K562 (cell line): ENCODE data around the gene ZNF512B. TPM values are rescaled to one million over a fixed set of nuclear protein-coding genes. Genes with fewer than 3 reads are reported as not detected.
A peak's percentile ranks its signal among the peaks of the same experiment; 100 is the strongest.

Source experiments
- ARID2 ChIP-seq: fragments of 450-650 bp; IDR thresholded peaks from 2 replicates; pipeline ENCODE4 v1.6.1; 2017; ENCODE audit warnings: antibody characterized with exemption, mild to moderate bottlenecking
- ATF7 ChIP-seq: fragments of 450-650 bp; IDR thresholded peaks from 2 replicates; pipeline ENCODE4 v1.7.1; 2014; ENCODE audit warnings: mild to moderate bottlenecking, moderate library complexity
- CREB1 ChIP-seq, 2 experiments: sonication (generic) in 1 of 2; formaldehyde crosslinking in 1 of 2; IDR thresholded peaks; 2 replicates each; pipeline versions ENCODE4 v1.6.1 to v1.8.0; 2012 to 2022; ENCODE audit warnings: inconsistent platforms in 1 of 2, mild to moderate bottlenecking in 1 of 2, missing genetic modification reagents in 1 of 2, moderate library complexity in 1 of 2
- GATA2 ChIP-seq: sonication (generic); formaldehyde crosslinking; IDR thresholded peaks from 2 replicates; pipeline ENCODE4 v1.4.0; 2020; ENCODE audit warnings: mild to moderate bottlenecking, missing genetic modification reagents
- GTF2F1 ChIP-seq: IDR thresholded peaks from 2 replicates; pipeline ENCODE4 v1.6.1; 2011; ENCODE audit warnings: low read depth, low read length, improper control_type of control experiment
- KLF1 ChIP-seq: fragments of 450-650 bp; IDR thresholded peaks from 2 replicates; pipeline ENCODE4 v1.6.1; 2016; ENCODE audit warnings: missing genetic modification characterization, missing compliant biosample characterization
- MTA2 ChIP-seq: fragments of 450-650 bp; IDR thresholded peaks from 2 replicates; pipeline ENCODE4 v1.6.1; 2016; ENCODE audit warnings: low read depth
- MXI1 ChIP-seq: IDR thresholded peaks from 2 replicates; pipeline ENCODE4 v1.6.1; 2011; ENCODE audit warnings: low read depth, mild to moderate bottlenecking, improper control_type of control experiment, low read length
- MYC ChIP-seq, 2 experiments: fragments of 250-450 bp in 1 of 2; sonication (Bioruptor Pico) in 1 of 2; IDR thresholded peaks; 2 replicates each; pipeline versions ENCODE4 v1.5.1 to v1.6.1; 2012 to 2021; ENCODE audit warnings: low read depth in 2 of 2, borderline replicate concordance in 1 of 2, improper control_type of control experiment in 1 of 2, low read length in 1 of 2, mild to moderate bottlenecking in 1 of 2, moderate library complexity in 1 of 2
- SNIP1 ChIP-seq: fragments of 450-650 bp; IDR thresholded peaks from 2 replicates; pipeline ENCODE4 v1.7.1; 2017; ENCODE audit warnings: low read depth, mild to moderate bottlenecking
- TFAM ChIP-seq: fragments of 250-450 bp; sonication (Bioruptor Pico); conservative IDR thresholded peaks from 2 replicates; pipeline ENCODE4 v1.5.0; 2021; ENCODE audit warnings: mild to moderate bottlenecking, moderate library complexity
- ZNF263 ChIP-seq: sonication (generic); formaldehyde crosslinking; IDR thresholded peaks from 2 replicates; pipeline ENCODE4 v1.8.0; 2022; ENCODE audit warnings: mild to moderate bottlenecking, missing genetic modification reagents, borderline replicate concordance
- polyA plus RNA-seq, 8 experiments: library from polyadenylated mRNA; depleted of rRNA in 4 of 8; stranded (reverse) in 5 of 8; unstranded in 3 of 8; fragments of >200 nt; fragmentation: Nextera tagmentation in 2 of 8; fragmentation: Illumina TruSeq in 1 of 8; extraction: Ambion mirVana in 2 of 8; extraction: Trizol in 1 of 8; gene quantifications; 2 replicates each; pipeline versions ENCODE4 v1.2.1 to v1.2.3, GENCODE V29; 2011 to 2014; ENCODE audit warnings: inconsistent platforms in 1 of 8, missing spikeins in 1 of 8
- total RNA-seq, 7 experiments: library from RNA; depleted of rRNA in 6 of 7; stranded (reverse); fragments of >200 nt in 6 of 7; fragmentation: Illumina TruSeq in 2 of 7; extraction: Trizol in 2 of 7; gene quantifications; 2 replicates each; pipeline versions ENCODE4 v1.2.1 to v1.2.3, GENCODE V29; 2011 to 2021; ENCODE audit warnings: low replicate concordance in 1 of 7
- TF ChIP-seq, protein P1 (sequence below): fragments of 200-800 bp; sonication (Bioruptor generic); IDR thresholded peaks from 2 replicates; pipeline ENCODE4 v1.6.1; 2017; ENCODE audit warnings: missing genetic modification characterization, missing compliant biosample characterization
- TF ChIP-seq, protein P2 (sequence below): fragments of 450-650 bp; IDR thresholded peaks from 2 replicates; pipeline ENCODE4 v1.6.1; 2014; ENCODE audit warnings: low read depth, mild to moderate bottlenecking, moderate library complexity, borderline replicate concordance
- TF ChIP-seq, protein P3 (sequence below), 3 experiments: IDR thresholded peaks in 2 of 3; conservative IDR thresholded peaks in 1 of 3; 2 replicates each; pipeline ENCODE4 v1.5.1; 2011 to 2012; ENCODE audit warnings: low read length in 3 of 3, mild to moderate bottlenecking in 3 of 3, control low read depth in 2 of 3, improper control_type of control experiment in 1 of 3, inconsistent platforms in 1 of 3, low read depth in 1 of 3, mixed read lengths in 1 of 3, moderate library complexity in 1 of 3; ENCODE audit not compliant: insufficient read depth in 2 of 3
- TF ChIP-seq, protein P4 (sequence below): fragments of 450-650 bp; IDR thresholded peaks from 2 replicates; pipeline ENCODE4 v1.7.1; 2018; ENCODE audit warnings: mild to moderate bottlenecking, low read depth; ENCODE audit not compliant: partially characterized antibody
- TF ChIP-seq, protein P5 (sequence below): conservative IDR thresholded peaks from 2 replicates; pipeline ENCODE4 v1.6.1; 2011; ENCODE audit warnings: low read depth, mild to moderate bottlenecking, low read length; ENCODE audit not compliant: control insufficient read depth

The ZNF512B gene
- total and polyA plus RNA-seq, 9 of the 15 experiments (the other 6 are each of a cell fraction or from before 2014, with no cell fraction given): 0.01 to 27.8 (median 8.2) TPM

DNA sequence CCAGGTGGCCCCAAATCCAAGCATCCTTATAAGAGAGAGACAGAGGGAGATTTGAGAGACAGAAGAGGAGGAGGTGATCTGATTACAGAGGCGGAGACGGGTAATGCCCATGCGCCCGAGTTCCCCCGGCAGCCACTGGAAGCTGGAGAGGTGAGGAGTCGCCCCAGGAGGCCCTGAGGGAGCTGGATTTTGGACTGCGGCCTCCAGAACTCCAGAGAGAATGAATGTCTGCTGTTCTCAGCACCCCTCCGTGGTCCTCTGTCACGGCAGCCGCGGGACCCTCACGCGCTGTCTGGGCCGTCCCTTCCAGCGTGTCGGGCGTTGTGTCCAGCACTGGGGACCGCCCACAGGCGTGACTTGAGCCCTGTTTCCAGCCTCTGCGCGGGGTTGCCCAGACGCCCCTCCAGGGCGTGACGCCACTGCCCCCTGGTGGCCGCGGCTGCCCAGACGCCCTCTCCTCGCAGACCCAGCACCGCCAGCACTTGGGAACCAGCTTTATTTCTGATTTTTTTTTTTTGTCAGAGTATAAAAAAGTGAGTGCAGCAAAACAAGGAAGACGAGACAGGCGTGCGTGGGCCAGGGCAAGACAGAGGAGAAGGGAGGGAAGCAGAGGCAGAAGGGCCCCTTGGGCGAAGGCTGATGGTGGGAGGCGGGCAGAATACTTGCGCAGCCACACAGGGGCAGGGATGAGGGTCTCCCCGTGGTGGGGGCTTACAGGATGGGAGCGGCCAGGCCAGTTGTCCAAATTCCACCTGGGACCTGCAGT is 4.1 kb upstream of the ZNF512B start (continued):
- TF ChIP-seq, protein P1, sequence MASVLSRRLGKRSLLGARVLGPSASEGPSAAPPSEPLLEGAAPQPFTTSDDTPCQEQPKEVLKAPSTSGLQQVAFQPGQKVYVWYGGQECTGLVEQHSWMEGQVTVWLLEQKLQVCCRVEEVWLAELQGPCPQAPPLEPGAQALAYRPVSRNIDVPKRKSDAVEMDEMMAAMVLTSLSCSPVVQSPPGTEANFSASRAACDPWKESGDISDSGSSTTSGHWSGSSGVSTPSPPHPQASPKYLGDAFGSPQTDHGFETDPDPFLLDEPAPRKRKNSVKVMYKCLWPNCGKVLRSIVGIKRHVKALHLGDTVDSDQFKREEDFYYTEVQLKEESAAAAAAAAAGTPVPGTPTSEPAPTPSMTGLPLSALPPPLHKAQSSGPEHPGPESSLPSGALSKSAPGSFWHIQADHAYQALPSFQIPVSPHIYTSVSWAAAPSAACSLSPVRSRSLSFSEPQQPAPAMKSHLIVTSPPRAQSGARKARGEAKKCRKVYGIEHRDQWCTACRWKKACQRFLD (CRISPR knock-in tag): no peak
- TF ChIP-seq MXI1 (no peak), MTA2 (no peak), CREB1 (IDR thresholded peaks at IDR 0.05) (0 out of 2 replicates have a peak, but pooled peaks have one; percentile 23), CREB1 (CRISPR knock-in tag; IDR thresholded peaks at IDR 0.05) (peak; percentile 68; the same call in 1 of the 2 replicates), TFAM (CRISPR knock-in tag) (no peak), ZNF263 (CRISPR knock-in tag) (no peak), MYC (IDR thresholded peaks at IDR 0.05; ENCODE audit: low read depth, low read length) (peak; percentile 64), MYC (CRISPR knock-in tag; IDR thresholded peaks at IDR 0.05; ENCODE audit: borderline replicate concordance, low read depth) (no peak), GTF2F1 (0 out of 2 replicates have a peak, but pooled peaks have one; percentile 22), GATA2 (no peak), ATF7 (peak; percentile 44; the same call in 1 of the 2 replicates), ARID2 (peak; percentile 51; the same call in 1 of the 2 replicates), SNIP1 (no peak), KLF1 (tag) (peak; percentile 47; the same call in 1 of the 2 replicates)
- TF ChIP-seq, protein P2, sequence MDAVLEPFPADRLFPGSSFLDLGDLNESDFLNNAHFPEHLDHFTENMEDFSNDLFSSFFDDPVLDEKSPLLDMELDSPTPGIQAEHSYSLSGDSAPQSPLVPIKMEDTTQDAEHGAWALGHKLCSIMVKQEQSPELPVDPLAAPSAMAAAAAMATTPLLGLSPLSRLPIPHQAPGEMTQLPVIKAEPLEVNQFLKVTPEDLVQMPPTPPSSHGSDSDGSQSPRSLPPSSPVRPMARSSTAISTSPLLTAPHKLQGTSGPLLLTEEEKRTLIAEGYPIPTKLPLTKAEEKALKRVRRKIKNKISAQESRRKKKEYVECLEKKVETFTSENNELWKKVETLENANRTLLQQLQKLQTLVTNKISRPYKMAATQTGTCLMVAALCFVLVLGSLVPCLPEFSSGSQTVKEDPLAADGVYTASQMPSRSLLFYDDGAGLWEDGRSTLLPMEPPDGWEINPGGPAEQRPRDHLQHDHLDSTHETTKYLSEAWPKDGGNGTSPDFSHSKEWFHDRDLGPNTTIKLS: no peak
- TF ChIP-seq, protein P3, sequence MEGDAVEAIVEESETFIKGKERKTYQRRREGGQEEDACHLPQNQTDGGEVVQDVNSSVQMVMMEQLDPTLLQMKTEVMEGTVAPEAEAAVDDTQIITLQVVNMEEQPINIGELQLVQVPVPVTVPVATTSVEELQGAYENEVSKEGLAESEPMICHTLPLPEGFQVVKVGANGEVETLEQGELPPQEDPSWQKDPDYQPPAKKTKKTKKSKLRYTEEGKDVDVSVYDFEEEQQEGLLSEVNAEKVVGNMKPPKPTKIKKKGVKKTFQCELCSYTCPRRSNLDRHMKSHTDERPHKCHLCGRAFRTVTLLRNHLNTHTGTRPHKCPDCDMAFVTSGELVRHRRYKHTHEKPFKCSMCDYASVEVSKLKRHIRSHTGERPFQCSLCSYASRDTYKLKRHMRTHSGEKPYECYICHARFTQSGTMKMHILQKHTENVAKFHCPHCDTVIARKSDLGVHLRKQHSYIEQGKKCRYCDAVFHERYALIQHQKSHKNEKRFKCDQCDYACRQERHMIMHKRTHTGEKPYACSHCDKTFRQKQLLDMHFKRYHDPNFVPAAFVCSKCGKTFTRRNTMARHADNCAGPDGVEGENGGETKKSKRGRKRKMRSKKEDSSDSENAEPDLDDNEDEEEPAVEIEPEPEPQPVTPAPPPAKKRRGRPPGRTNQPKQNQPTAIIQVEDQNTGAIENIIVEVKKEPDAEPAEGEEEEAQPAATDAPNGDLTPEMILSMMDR (IDR thresholded peaks at IDR 0.05 in 2 of 3, conservative IDR thresholded peaks at IDR 0.05 in 1 of 3; ENCODE audit: insufficient read depth in 2 of 3, low read depth in 1 of 3, low read length in 3 of 3): peak; percentile 96 to 98 (median 96)
- TF ChIP-seq, protein P4, sequence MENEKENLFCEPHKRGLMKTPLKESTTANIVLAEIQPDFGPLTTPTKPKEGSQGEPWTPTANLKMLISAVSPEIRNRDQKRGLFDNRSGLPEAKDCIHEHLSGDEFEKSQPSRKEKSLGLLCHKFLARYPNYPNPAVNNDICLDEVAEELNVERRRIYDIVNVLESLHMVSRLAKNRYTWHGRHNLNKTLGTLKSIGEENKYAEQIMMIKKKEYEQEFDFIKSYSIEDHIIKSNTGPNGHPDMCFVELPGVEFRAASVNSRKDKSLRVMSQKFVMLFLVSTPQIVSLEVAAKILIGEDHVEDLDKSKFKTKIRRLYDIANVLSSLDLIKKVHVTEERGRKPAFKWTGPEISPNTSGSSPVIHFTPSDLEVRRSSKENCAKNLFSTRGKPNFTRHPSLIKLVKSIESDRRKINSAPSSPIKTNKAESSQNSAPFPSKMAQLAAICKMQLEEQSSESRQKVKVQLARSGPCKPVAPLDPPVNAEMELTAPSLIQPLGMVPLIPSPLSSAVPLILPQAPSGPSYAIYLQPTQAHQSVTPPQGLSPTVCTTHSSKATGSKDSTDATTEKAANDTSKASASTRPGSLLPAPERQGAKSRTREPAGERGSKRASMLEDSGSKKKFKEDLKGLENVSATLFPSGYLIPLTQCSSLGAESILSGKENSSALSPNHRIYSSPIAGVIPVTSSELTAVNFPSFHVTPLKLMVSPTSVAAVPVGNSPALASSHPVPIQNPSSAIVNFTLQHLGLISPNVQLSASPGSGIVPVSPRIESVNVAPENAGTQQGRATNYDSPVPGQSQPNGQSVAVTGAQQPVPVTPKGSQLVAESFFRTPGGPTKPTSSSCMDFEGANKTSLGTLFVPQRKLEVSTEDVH: no peak
- TF ChIP-seq, protein P5, sequence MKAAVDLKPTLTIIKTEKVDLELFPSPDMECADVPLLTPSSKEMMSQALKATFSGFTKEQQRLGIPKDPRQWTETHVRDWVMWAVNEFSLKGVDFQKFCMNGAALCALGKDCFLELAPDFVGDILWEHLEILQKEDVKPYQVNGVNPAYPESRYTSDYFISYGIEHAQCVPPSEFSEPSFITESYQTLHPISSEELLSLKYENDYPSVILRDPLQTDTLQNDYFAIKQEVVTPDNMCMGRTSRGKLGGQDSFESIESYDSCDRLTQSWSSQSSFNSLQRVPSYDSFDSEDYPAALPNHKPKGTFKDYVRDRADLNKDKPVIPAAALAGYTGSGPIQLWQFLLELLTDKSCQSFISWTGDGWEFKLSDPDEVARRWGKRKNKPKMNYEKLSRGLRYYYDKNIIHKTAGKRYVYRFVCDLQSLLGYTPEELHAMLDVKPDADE: no peak
